SK-N-SH (cell line): Measurements from ENCODE around the gene H2BK1. TPM values are rescaled to one million over a fixed set of nuclear protein-coding genes. Genes with fewer than 3 reads are reported as not detected.

ENCODE experiments used
- CTCF ChIA-PET: fragments of 300-600, 350-600 bp; formaldehyde crosslinking; extraction: SDS; loops from one replicate; lab custom pipeline; 2021; lab: Yijun Ruan, JAX
- POLR2A ChIA-PET: fragments of 350-600 bp; sonication (Branson Sonifier 250); formaldehyde crosslinking; extraction: SDS; loops from one replicate; lab custom pipeline; 2020; ENCODE audit warnings: antibody characterized with exemption, inconsistent platforms; lab: Yijun Ruan, JAX
- DNase-seq: peaks from one replicate; pipeline ENCODE4 v3.0.0; 2012
- H2AFZ ChIP-seq: fragments of 200-600 bp; sonication (generic); 2 replicates; pipeline ENCODE4 v1.8.1; 2016; ENCODE audit warnings: antibody characterized with exemption, mild to moderate bottlenecking, low read depth
- H3F3A ChIP-seq: fragments of 200-600 bp; sonication (generic); replicated peaks from 2 replicates; pipeline ENCODE3; 2016; ENCODE audit warnings: antibody characterized with exemption, mild to moderate bottlenecking; ENCODE audit not compliant: insufficient read depth
- H3K27ac ChIP-seq, 2 experiments: fragments of 200-500 bp in 1 of 2; fragments of 200-600 bp in 1 of 2; sonication (Bioruptor generic) in 1 of 2; sonication (generic), shearing (Covaris generic) in 1 of 2; 2 replicates each; pipeline versions ENCODE4 v1.5.1 to v1.6.1; 2014 to 2016; ENCODE audit warnings: low read depth in 2 of 2, inconsistent platforms in 1 of 2, low read length in 1 of 2, mild to moderate bottlenecking in 1 of 2, mixed read lengths in 1 of 2
- H3K27me3 ChIP-seq: fragments of 200-600 bp; sonication (generic), shearing (Covaris generic); 2 replicates; pipeline ENCODE4 v1.6.1; 2016; ENCODE audit warnings: mixed run types; ENCODE audit not compliant: insufficient read depth
- H3K36me3 ChIP-seq, 2 experiments: fragments of 200-500 bp in 1 of 2; fragments of 200-600 bp in 1 of 2; sonication (Bioruptor generic) in 1 of 2; sonication (generic) in 1 of 2; replicated peaks in 1 of 2; 2 replicates each; pipeline versions ENCODE3 to v1.5.1; 2014 to 2016; ENCODE audit warnings: low read length in 1 of 2, mild to moderate bottlenecking in 1 of 2; ENCODE audit not compliant: insufficient read depth in 2 of 2, control insufficient read depth in 1 of 2
- H3K4me1 ChIP-seq, 2 experiments: fragments of 200-500 bp in 1 of 2; fragments of 200-600 bp in 1 of 2; sonication (Bioruptor generic) in 1 of 2; sonication (generic), shearing (Covaris generic) in 1 of 2; 2 replicates each; pipeline versions ENCODE4 v1.5.1 to v1.6.1; 2014 to 2016; ENCODE audit warnings: low read depth in 1 of 2, low read length in 1 of 2, mixed run types in 1 of 2; ENCODE audit not compliant: insufficient read depth in 2 of 2, control insufficient read depth in 1 of 2
- H3K4me2 ChIP-seq: fragments of 200-600 bp; sonication (generic), shearing (Covaris generic); 2 replicates; pipeline ENCODE4 v1.6.1; 2017; ENCODE audit warnings: mixed run types
- H3K4me3 ChIP-seq, 2 experiments: fragments of 200-500 bp in 1 of 2; fragments of 200-600 bp in 1 of 2; sonication (Bioruptor generic) in 1 of 2; sonication (generic), shearing (Covaris generic) in 1 of 2; 2 replicates each; pipeline versions ENCODE4 v1.5.1 to v1.8.1; 2014 to 2016; ENCODE audit warnings: low read depth in 2 of 2, inconsistent platforms in 1 of 2, low read length in 1 of 2, mild to moderate bottlenecking in 1 of 2, mixed read lengths in 1 of 2, moderate library complexity in 1 of 2
- H3K79me2 ChIP-seq: fragments of 200-600 bp; sonication (generic); 2 replicates; pipeline ENCODE4 v1.8.1; 2017; ENCODE audit warnings: mild to moderate bottlenecking; ENCODE audit not compliant: insufficient read depth
- H3K9ac ChIP-seq: fragments of 200-600 bp; sonication (generic); 2 replicates; pipeline ENCODE4 v1.6.1; 2017; ENCODE audit warnings: mixed run types
- H3K9me2 ChIP-seq: fragments of 200-600 bp; sonication (generic); 2 replicates; pipeline ENCODE4 v1.6.1; 2017; ENCODE audit warnings: mixed run types
- H3K9me3 ChIP-seq: fragments of 200-600 bp; sonication (generic); 2 replicates; pipeline ENCODE4 v1.6.1; 2017; ENCODE audit warnings: mixed run types, mild to moderate bottlenecking, moderate library complexity
- H4K20me1 ChIP-seq: fragments of 200-600 bp; sonication (generic); 2 replicates; pipeline ENCODE4 v1.6.1; 2017; ENCODE audit warnings: mild to moderate bottlenecking, mixed run types; ENCODE audit not compliant: insufficient read depth
- CHD2 ChIP-seq: fragments of 150-350 bp; IDR thresholded peaks from 2 replicates; pipeline ENCODE4 v1.6.1; 2018; ENCODE audit warnings: low read length; ENCODE audit not compliant: partially characterized antibody
- EP300 ChIP-seq, 2 experiments: IDR thresholded peaks; 2 replicates each; pipeline versions ENCODE4 v1.4.0 to v1.6.1; 2012; ENCODE audit warnings: borderline replicate concordance in 1 of 2, low read depth in 1 of 2, low read length in 1 of 2
- FOSL2 ChIP-seq: IDR thresholded peaks from 2 replicates; pipeline ENCODE4 v1.4.0; 2012; ENCODE audit warnings: low read depth, mild to moderate bottlenecking, moderate library complexity, borderline replicate concordance
- GATA2 ChIP-seq: sonication (generic); formaldehyde crosslinking; IDR thresholded peaks from 2 replicates; pipeline ENCODE4 v1.5.0; 2020; ENCODE audit warnings: mild to moderate bottlenecking, missing genetic modification reagents
- MXI1 ChIP-seq: IDR thresholded peaks from 2 replicates; pipeline ENCODE4 v1.6.1; 2012; ENCODE audit warnings: mild to moderate bottlenecking, low read depth, low read length, improper control_type of control experiment
- NFIC ChIP-seq: IDR thresholded peaks from 2 replicates; pipeline ENCODE4 v1.4.0; 2012; ENCODE audit warnings: borderline replicate concordance
- POLR2AphosphoS5 ChIP-seq: IDR thresholded peaks from 2 replicates; pipeline ENCODE4 v1.6.1; 2012; ENCODE audit warnings: low read depth, low read length
- RAD21 ChIP-seq: IDR thresholded peaks from 2 replicates; pipeline ENCODE4 v1.6.1; 2012; ENCODE audit warnings: mild to moderate bottlenecking, low read length
- RCOR1 ChIP-seq: fragments of 150-350 bp; IDR thresholded peaks from 2 replicates; pipeline ENCODE4 v1.6.1; 2017; ENCODE audit warnings: antibody characterized with exemption, low read length
- RFX5 ChIP-seq: IDR thresholded peaks from 2 replicates; pipeline ENCODE4 v1.6.1; 2012; ENCODE audit warnings: mild to moderate bottlenecking, improper control_type of control experiment, low read length
- SMC3 ChIP-seq: IDR thresholded peaks from 2 replicates; pipeline ENCODE4 v1.6.1; 2012; ENCODE audit warnings: low read depth, low read length, improper control_type of control experiment
- WGBS: methylation state at CpG from one replicate; pipeline ENCODE4 v1.1.6; 2017; ENCODE audit warnings: low lambda C conversion rate; 5-methylcytosine and 5-hydroxymethylcytosine counted together
- polyA plus RNA-seq, 3 experiments: library from polyadenylated mRNA; depleted of rRNA; stranded (reverse); fragments of >200 nt; gene quantifications; 2 replicates each; pipeline ENCODE4 v1.2.3, GENCODE V29; 2012
- TF ChIP-seq, protein P1 (sequence below): IDR thresholded peaks from 2 replicates; pipeline ENCODE4 v1.4.0; 2012; ENCODE audit warnings: low read depth
- TF ChIP-seq, protein P2 (sequence below): fragments of 150-350 bp; IDR thresholded peaks from 2 replicates; pipeline ENCODE4 v1.6.1; 2016; ENCODE audit warnings: mild to moderate bottlenecking, low read depth, low read length
- TF ChIP-seq, protein P3 (sequence below): fragments of 200-600 bp; sonication (generic); IDR thresholded peaks from 2 replicates; pipeline ENCODE4 v1.6.1; 2017; ENCODE audit warnings: antibody characterized with exemption, mild to moderate bottlenecking, moderate library complexity

The H2BK1 gene
- polyA plus RNA-seq, 1 of the 3 experiments (the other 2 are of a cell fraction) = not detected

DNA sequence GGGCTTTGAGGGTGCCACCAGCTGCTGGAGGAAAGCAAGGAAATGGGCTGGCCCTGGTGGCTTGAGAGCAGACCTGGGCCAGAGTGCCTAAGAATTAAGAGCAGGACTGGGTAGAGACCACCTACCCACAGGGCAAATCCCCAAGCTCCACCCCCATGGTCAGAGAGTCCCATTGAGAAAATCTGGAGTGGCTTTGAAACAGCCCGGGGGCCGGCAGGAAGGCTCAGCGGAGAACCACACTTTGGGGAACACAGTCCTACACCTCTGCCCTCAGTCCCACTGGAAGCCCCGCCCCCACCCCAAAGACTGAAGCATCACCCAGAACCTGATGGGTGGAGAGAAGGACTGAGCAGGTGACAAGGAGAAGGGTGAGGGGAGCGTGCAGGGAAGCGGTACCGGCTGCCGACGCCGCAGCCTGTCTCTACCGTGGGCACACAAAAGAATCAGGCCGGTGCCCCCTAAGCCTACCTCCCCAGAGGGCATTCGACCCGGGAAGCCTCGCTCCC is 34.6 kb upstream of the H2BK1 start (continued):
- TF ChIP-seq, protein P1, sequence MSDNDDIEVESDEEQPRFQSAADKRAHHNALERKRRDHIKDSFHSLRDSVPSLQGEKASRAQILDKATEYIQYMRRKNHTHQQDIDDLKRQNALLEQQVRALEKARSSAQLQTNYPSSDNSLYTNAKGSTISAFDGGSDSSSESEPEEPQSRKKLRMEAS = no peak
- TF ChIP-seq NFIC = no peak

DNA sequence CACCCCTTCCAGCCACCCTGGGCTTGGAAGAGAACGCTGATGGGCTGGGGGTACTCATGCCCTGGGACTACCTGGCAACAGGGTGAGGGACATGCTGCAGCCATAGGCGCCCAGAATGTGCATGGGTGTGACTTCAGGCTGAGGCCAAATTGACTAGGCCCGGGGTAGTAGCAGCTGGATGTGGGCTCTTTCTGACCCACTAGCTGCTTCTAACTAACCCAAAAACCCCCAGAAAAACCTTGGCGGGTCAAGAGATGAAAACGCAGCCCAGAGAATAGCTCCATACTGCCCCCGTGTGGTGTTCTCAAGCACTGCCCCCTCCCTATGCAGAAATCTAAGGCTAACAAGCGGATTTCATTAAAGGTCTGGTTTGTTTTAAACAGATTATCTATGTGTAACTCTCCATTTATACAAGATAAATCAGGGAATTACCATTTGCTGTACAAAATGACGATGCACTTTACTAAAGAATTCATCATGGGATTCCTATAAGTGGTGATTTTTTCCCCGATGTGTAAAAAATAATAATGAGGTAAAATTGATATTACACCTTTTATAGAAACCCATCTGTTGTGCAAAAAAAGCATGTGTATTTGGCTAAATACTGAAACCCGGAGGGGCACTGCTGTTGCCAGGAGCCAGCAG is 34.0 kb upstream of the H2BK1 start:
- Histone ChIP-seq H4K20me1 (peaks cover 24% of the 10 kb centered on the region), H3K4me2 (peak overlapping the region; percentile 90), H3F3A (peaks cover 39% of the 10 kb centered on the region), H3K9ac (no peak overlapping the region), H2AFZ (no peak overlapping the region), H3K79me2 (peaks cover 28% of the 10 kb centered on the region), H3K9me2 (no peaks in the 10 kb centered on the region), H3K27ac (peak overlapping the region in 1 of 2 experiments; percentile 59; a peak in 1 of 4 replicates), H3K9me3 (no peaks in the 10 kb centered on the region), H3K36me3 (peaks cover 9 to 37% of the 10 kb centered on the region in 2 experiments), H3K27me3 (no peaks in the 10 kb centered on the region), H3K4me1 (peaks cover 35 to 45% of the 10 kb centered on the region in 2 experiments), H3K4me3 (peak overlapping the region; percentile 39 to 46; a peak in 2 of 4 replicates)
- ChIA-PET POLR2A (interaction anchor here (0.6 to 3.7 kb wide), 3 partner anchors 8 to 17 kb away, joined by 3 to 20 read pairs (median 18); partner anchors contain the start of genes ABCF2 and CHPF2), CTCF (interaction anchor here (0.6 to 6.2 kb wide), 67 partner anchors 8 to 389 kb away, joined by 3 to 122 read pairs (median 6); partner anchors contain the start of genes ABCF2, ASB10, CHPF2 and GBX1)
- peak; percentile 93 for DNase-seq
- TF ChIP-seq RCOR1 = peak; percentile 95
- TF ChIP-seq RAD21 = peak; percentile 77
- TF ChIP-seq EP300 (IDR thresholded peaks at IDR 0.05; ENCODE audit: borderline replicate concordance in 1 of 2, low read depth in 1 of 2, low read length in 1 of 2) = peak in 1 of 2 experiments; percentile 59; a peak in 2 of 4 replicates
- TF ChIP-seq FOSL2 = no peak
- TF ChIP-seq GATA2 (CRISPR knock-in tag) = peak; percentile 41; the same call in 1 of the 2 replicates
- no peak for TF ChIP-seq NFIC
- TF ChIP-seq, protein P2, sequence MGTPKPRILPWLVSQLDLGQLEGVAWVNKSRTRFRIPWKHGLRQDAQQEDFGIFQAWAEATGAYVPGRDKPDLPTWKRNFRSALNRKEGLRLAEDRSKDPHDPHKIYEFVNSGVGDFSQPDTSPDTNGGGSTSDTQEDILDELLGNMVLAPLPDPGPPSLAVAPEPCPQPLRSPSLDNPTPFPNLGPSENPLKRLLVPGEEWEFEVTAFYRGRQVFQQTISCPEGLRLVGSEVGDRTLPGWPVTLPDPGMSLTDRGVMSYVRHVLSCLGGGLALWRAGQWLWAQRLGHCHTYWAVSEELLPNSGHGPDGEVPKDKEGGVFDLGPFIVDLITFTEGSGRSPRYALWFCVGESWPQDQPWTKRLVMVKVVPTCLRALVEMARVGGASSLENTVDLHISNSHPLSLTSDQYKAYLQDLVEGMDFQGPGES = no peak
- peak; percentile 50 for TF ChIP-seq CHD2
- TF ChIP-seq, protein P3, sequence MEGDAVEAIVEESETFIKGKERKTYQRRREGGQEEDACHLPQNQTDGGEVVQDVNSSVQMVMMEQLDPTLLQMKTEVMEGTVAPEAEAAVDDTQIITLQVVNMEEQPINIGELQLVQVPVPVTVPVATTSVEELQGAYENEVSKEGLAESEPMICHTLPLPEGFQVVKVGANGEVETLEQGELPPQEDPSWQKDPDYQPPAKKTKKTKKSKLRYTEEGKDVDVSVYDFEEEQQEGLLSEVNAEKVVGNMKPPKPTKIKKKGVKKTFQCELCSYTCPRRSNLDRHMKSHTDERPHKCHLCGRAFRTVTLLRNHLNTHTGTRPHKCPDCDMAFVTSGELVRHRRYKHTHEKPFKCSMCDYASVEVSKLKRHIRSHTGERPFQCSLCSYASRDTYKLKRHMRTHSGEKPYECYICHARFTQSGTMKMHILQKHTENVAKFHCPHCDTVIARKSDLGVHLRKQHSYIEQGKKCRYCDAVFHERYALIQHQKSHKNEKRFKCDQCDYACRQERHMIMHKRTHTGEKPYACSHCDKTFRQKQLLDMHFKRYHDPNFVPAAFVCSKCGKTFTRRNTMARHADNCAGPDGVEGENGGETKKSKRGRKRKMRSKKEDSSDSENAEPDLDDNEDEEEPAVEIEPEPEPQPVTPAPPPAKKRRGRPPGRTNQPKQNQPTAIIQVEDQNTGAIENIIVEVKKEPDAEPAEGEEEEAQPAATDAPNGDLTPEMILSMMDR = peak; percentile 100
- 0 out of 2 replicates have a peak, but pooled peaks have one; percentile 38 for TF ChIP-seq MXI1
- TF ChIP-seq POLR2AphosphoS5 = 0 out of 2 replicates have a peak, but pooled peaks have one; percentile 16
- TF ChIP-seq RFX5 = 0 out of 2 replicates have a peak, but pooled peaks have one; percentile 31
- peak; percentile 61 for TF ChIP-seq SMC3
- 22% methylated on average over 10 of the region's 10 CpGs for WGBS
